Thyroid gland (tissue), 4 donors: ENCODE data around the gene ARL4A. TPM values are rescaled to one million over a fixed set of nuclear protein-coding genes. Genes with fewer than 3 reads are reported as not detected.

ENCODE experiments used
- DNase-seq, 2 donors: peaks; one replicate each; pipeline ENCODE4 v3.0.0-alpha.2; 2019
- H3K27ac ChIP-seq, 3 donors: fragments of 200-600 bp; sonication (generic); 1 replicate in 2 of 3; 2 replicates in 1 of 3; pipeline ENCODE4 v1.5.1; 2016 to 2019; ENCODE audit warnings: mild to moderate bottlenecking in 1 of 3, moderate library complexity in 1 of 3
- H3K27me3 ChIP-seq: fragments of 200-600 bp; sonication (generic); one replicate; pipeline ENCODE4 v1.5.1; 2019
- H3K36me3 ChIP-seq, 2 donors: fragments of 200-600 bp; sonication (generic); one replicate each; pipeline ENCODE4 v1.5.1; 2016 to 2019
- H3K4me1 ChIP-seq, 2 donors: fragments of 200-600 bp; sonication (generic); one replicate each; pipeline ENCODE4 v1.5.1; 2017 to 2019
- H3K4me3 ChIP-seq, 3 donors: fragments of 200-600 bp; sonication (generic); replicated peaks in 1 of 3; 1 replicate in 2 of 3; 2 replicates in 1 of 3; pipeline ENCODE4 v1.5.1; 2016; ENCODE audit warnings: mild to moderate bottlenecking in 1 of 3
- H3K9me3 ChIP-seq: fragments of 200-600 bp; sonication (generic); one replicate; pipeline ENCODE4 v1.5.1; 2017
- CTCF ChIP-seq, 6 experiments: fragments of 200-600 bp in 3 of 6; fragments of 450-650 bp in 3 of 6; sonication (generic) in 3 of 6; IDR thresholded peaks; one replicate each; pipeline ENCODE4 v1.5.1; 2016 to 2019; ENCODE audit warnings: antibody characterized with exemption in 6 of 6, mild to moderate bottlenecking in 2 of 6, inconsistent platforms in 1 of 6, moderate library complexity in 1 of 6
- POLR2A ChIP-seq, 2 donors: fragments of 450-650 bp; IDR thresholded peaks; one replicate each; pipeline ENCODE4 v1.6.1; 2017; ENCODE audit warnings: antibody characterized with exemption in 2 of 2, mild to moderate bottlenecking in 2 of 2, moderate library complexity in 1 of 2
- WGBS, 2 donors: methylation state at CpG; one replicate each; pipeline ENCODE4 v1.1.5; 2017; 5-methylcytosine and 5-hydroxymethylcytosine counted together
- intact Hi-C: fragments of 100-400 bp; cut with DNase I; formaldehyde crosslinking; loops from one replicate; pipeline ENCODE4 v1.15.1; 2023
- total RNA-seq, 4 donors: library from RNA; depleted of rRNA; stranded (reverse); fragments of >200 nt; gene quantifications; one replicate each; pipeline ENCODE4 v1.2.3, GENCODE V29; 2016

Gene ARL4A
- total RNA-seq, 4 donors from 2014 or later = 30.6 to 87.6 (median 43.4) TPM

- DNase-seq = no peak
- Histone ChIP-seq H3K27me3 (no peaks in the 10 kb centered on the region), H3K4me3 (no peak overlapping the region), H3K36me3 (no peaks in the 10 kb centered on the region), H3K9me3 (no peaks in the 10 kb centered on the region), H3K4me1 (peaks cover 9 to 11% of the 10 kb centered on the region in 2 donors), H3K27ac (peak overlapping the region in 2 of 3 donors; percentile 18 to 33)
- 92 to 95% methylated on average over 2 of the region's 2 CpGs for WGBS, 2 donors
- intact Hi-C loops = no loop called here
- TF ChIP-seq POLR2A (IDR thresholded peaks at IDR 0.05) = no peak
- TF ChIP-seq CTCF (IDR thresholded peaks at IDR 0.05) = no peak
These were observed 22.5 kb downstream of the ARL4A start for GRCh38 chr7:12709726-12710502.

- 93 to 94% methylated on average over 11 of the region's 11 CpGs for WGBS, 2 donors
- no peak overlapping the region for H3K4me3 ChIP-seq
- TF ChIP-seq POLR2A (IDR thresholded peaks at IDR 0.05) (no peak), CTCF (IDR thresholded peaks at IDR 0.05) (no peak)
- peaks cover 17 to 21% of the 10 kb centered on the region in 2 donors for H3K4me1 ChIP-seq
- no peak overlapping the region for H3K27ac ChIP-seq
- H3K9me3 ChIP-seq = no peaks in the 10 kb centered on the region
- DNase-seq = no peak
- intact Hi-C loops = no loop called here
- H3K27me3 ChIP-seq = no peaks in the 10 kb centered on the region
- H3K36me3 ChIP-seq = no peaks in the 10 kb centered on the region
These were observed 23.7 kb downstream of the ARL4A start for GRCh38 chr7:12711124-12711523.

GRCh38 chr7:12712236-12712635, 24.8 kb downstream of the ARL4A start:
- Histone ChIP-seq H3K4me1 (peaks cover 24 to 25% of the 10 kb centered on the region in 2 donors), H3K27ac (no peak overlapping the region), H3K9me3 (no peaks in the 10 kb centered on the region), H3K4me3 (no peak overlapping the region), H3K36me3 (no peaks in the 10 kb centered on the region), H3K27me3 (no peaks in the 10 kb centered on the region)
- TF ChIP-seq POLR2A (IDR thresholded peaks at IDR 0.05) (no peak), CTCF (IDR thresholded peaks at IDR 0.05) (no peak)
- intact Hi-C loops = no loop called here
- no peak for DNase-seq
- WGBS, 2 donors = 76 to 77% methylated on average over 2 of the region's 2 CpGs

GRCh38 chr7:12713625-12714378, 26.4 kb downstream of the ARL4A start:
- no peak for DNase-seq
- 92 to 97% methylated on average over 1 of the region's 1 CpG for WGBS, 2 donors
- intact Hi-C loops = no loop called here
- Histone ChIP-seq H3K36me3 (no peaks in the 10 kb centered on the region), H3K27me3 (no peaks in the 10 kb centered on the region), H3K27ac (peak overlapping the region in 1 of 3 donors; percentile 12), H3K9me3 (no peaks in the 10 kb centered on the region), H3K4me3 (no peak overlapping the region), H3K4me1 (peaks cover 25% of the 10 kb centered on the region in 2 donors)
- TF ChIP-seq POLR2A (IDR thresholded peaks at IDR 0.05) (no peak), CTCF (IDR thresholded peaks at IDR 0.05) (no peak)

- intact Hi-C loops = no loop called here
- Histone ChIP-seq H3K9me3 (no peaks in the 10 kb centered on the region), H3K27me3 (no peaks in the 10 kb centered on the region), H3K4me3 (no peak overlapping the region), H3K4me1 (peaks cover 30 to 31% of the 10 kb centered on the region in 2 donors), H3K36me3 (no peaks in the 10 kb centered on the region), H3K27ac (peak overlapping the region in 1 of 3 donors; percentile 12)
- WGBS, 2 donors = 93 to 97% methylated on average over 1 of the region's 1 CpG
- no peak for DNase-seq
- TF ChIP-seq CTCF (IDR thresholded peaks at IDR 0.05) (no peak), POLR2A (IDR thresholded peaks at IDR 0.05) (no peak)
These were observed 26.9 kb downstream of the ARL4A start for GRCh38 chr7:12714379-12714737.
